Aorta (tissue), 5 donors: ENCODE results near the gene PSME2. TPM values are rescaled to one million over a fixed set of nuclear protein-coding genes. Genes with fewer than 3 reads are reported as not detected.

Experiments
- ATAC-seq: fragments of 200-7000 bp; cut with Tn5 transposase; one replicate; pipeline ENCODE4 v1.9.1; 2022; ENCODE audit warnings: moderate library complexity; ENCODE audit not compliant: low FRiP score
- DNase-seq, 2 donors: peaks; one replicate each; pipeline ENCODE4 v3.0.0-alpha.2; 2020
- H3K27ac ChIP-seq, 2 donors: one replicate each; pipeline ENCODE4 v1.5.1; 2013; ENCODE audit warnings: low read length in 2 of 2, mild to moderate bottlenecking in 2 of 2, moderate library complexity in 2 of 2, control low read depth in 1 of 2, inconsistent platforms in 1 of 2, low read depth in 1 of 2
- H3K27me3 ChIP-seq, 2 donors: one replicate each; pipeline ENCODE4 v1.6.1; 2013; ENCODE audit warnings: control low read depth in 1 of 2, low read length in 1 of 2, mild to moderate bottlenecking in 1 of 2, moderate library complexity in 1 of 2; ENCODE audit not compliant: insufficient read depth in 2 of 2, control insufficient read depth in 1 of 2
- H3K36me3 ChIP-seq, 2 donors: one replicate each; pipeline ENCODE4 v1.6.1; 2013; ENCODE audit warnings: control low read depth in 1 of 2, low read length in 1 of 2, mild to moderate bottlenecking in 1 of 2; ENCODE audit not compliant: insufficient read depth in 2 of 2, control insufficient read depth in 1 of 2
- H3K4me1 ChIP-seq, 2 donors: one replicate each; pipeline ENCODE4 v1.6.1; 2013; ENCODE audit warnings: low read length in 2 of 2, control low read depth in 1 of 2, mild to moderate bottlenecking in 1 of 2, moderate library complexity in 1 of 2; ENCODE audit not compliant: insufficient read depth in 2 of 2, control insufficient read depth in 1 of 2
- H3K4me3 ChIP-seq, 2 donors: one replicate each; pipeline ENCODE4 v1.5.1; 2013; ENCODE audit warnings: low read length in 2 of 2, control low read depth in 1 of 2, mild to moderate bottlenecking in 1 of 2
- H3K9me3 ChIP-seq: one replicate; pipeline ENCODE4 v1.6.1; 2013; ENCODE audit warnings: mild to moderate bottlenecking, low read length; ENCODE audit not compliant: control insufficient read depth
- WGBS, 2 donors: extraction: QIAGEN DNeasy Blood & Tissue Kit; methylation state at CpG; one replicate each; pipeline ENCODE4 v1.1.7; 2013; 5-methylcytosine and 5-hydroxymethylcytosine counted together
- intact Hi-C, 2 donors: fragments of 100-400 bp; cut with DNase I; formaldehyde crosslinking; loops; one replicate each; pipeline versions ENCODE4 v1.14.2 to v1.15.0; 2022
- long read RNA-seq, 2 donors: library from polyadenylated mRNA; unstranded; transcript quantifications; one replicate each; pipeline ENCODE4 v2.0.0, GENCODE V29; 2020 to 2021
- polyA plus RNA-seq, 2 donors: library from polyadenylated mRNA; stranded (reverse); fragments of 200-250 nt; gene quantifications; one replicate each; pipeline ENCODE4 v1.2.3, GENCODE V29; 2013
- total RNA-seq, 2 donors: library from RNA; stranded (reverse); fragmentation: NEBNext Ultra II Directional; extraction: Animal tissue kit (Norgen Biotek cat#: 25700); gene quantifications; one replicate each; pipeline ENCODE4 v1.2.1, GENCODE V29; 2021
- donor health status: healthy with polysubstance abuse.
- donor health status: Bipolar disorder and iron deficiency.
- donor health status: DM: no; HTN: no; CAD: no.
- donor health status: DM: no; HTN: no; CAD: no.
- donor health status: DM: yes; HTN: yes; CAD: no.

PSME2 gene
- total RNA-seq (10 to 100 TPM; 86.1 to 93.6 TPM), polyA plus RNA-seq (100 to 1,000 TPM; 142 to 261 TPM)
- long read RNA-seq, donor 1, transcript PSME2-201 (11 exons, 1,404 nt), result major isoform, 48 of 73 reads
- long read RNA-seq, donor 1, partial matches to known transcripts, result 4 of 73 reads
- long read RNA-seq, donor 1, other reads (novel, unspliced or antisense), result 18 of 73 reads
- long read RNA-seq, donor 2, transcript PSME2-201 (11 exons, 1,404 nt), result major isoform, 27 of 35 reads
- long read RNA-seq, donor 2, partial matches to known transcripts, result 1 of 35 reads
- long read RNA-seq, donor 2, other reads (novel, unspliced or antisense), result 4 of 35 reads

GRCh38 chr14:24146453-24146977 lies at the start of gene PSME2:
TSS of gene PSME2 (minus strand) at chr14:24146610. CDS start at chr14:24146581, 29 bp downstream.
- WGBS, 2 donors, result 0 to 1% methylated on average over 24 to 25 of the region's 25 CpGs
- DNase-seq (peak; percentile 97 to 98), ATAC-seq (peak; percentile 92)
- no peaks in the 10 kb centered on the region for H3K36me3 ChIP-seq
- no peaks in the 10 kb centered on the region for H3K27me3 ChIP-seq
- peak within 1 kb of the TSS; percentile 46 to 52 for H3K4me3 ChIP-seq
- H3K9me3 ChIP-seq, result no peaks in the 10 kb centered on the region
- peak within 1 kb of the TSS in 1 of 2 donors; percentile 61 for H3K27ac ChIP-seq
- intact Hi-C loops, result loop anchor here (2.0 to 5.0 kb wide), 2 partner anchors 34 to 220 kb away; partner anchors contain the start of genes DCAF11 (in 1 of the 2) and NRL (in 1 of the 2)
- no peaks in the 10 kb centered on the region for H3K4me1 ChIP-seq

- H3K27me3 ChIP-seq, result no peaks in the 10 kb centered on the region
- ATAC-seq (peak; percentile 96), DNase-seq (peak; percentile 93 to 97)
- 0% methylated on average over 87 to 89 of the region's 89 CpGs for WGBS, 2 donors
- intact Hi-C loops, result loop anchor here (1.0 to 5.0 kb wide), 2 partner anchors 37 kb away; partner anchors contain the start of genes GMPR2 (in 2 of the 2) and NEDD8 (in 2 of the 2)
- H3K9me3 ChIP-seq, result no peaks in the 10 kb centered on the region
- H3K36me3 ChIP-seq, result peaks cover 0 to 2% of the 10 kb centered on the region in 2 donors
- peak within 1 kb of the TSS; percentile 65 to 77 for H3K4me3 ChIP-seq
- peaks cover 0 to 4% of the 10 kb centered on the region in 2 donors for H3K4me1 ChIP-seq
- peak within 1 kb of the TSS; percentile 55 to 81 for H3K27ac ChIP-seq
Observed at GRCh38 chr14:24195186-24196070, 49.0 kb upstream of the PSME2 start, which contains the start of gene TM9SF1. TSS of gene TM9SF1 (minus strand) at chr14:24195441. CDS start at chr14:24195019, 422 bp downstream.

GRCh38 chr14:24194873-24195185 lies 48.4 kb upstream of the PSME2 start:
- Histone ChIP-seq H3K27ac (peak overlapping the region; percentile 55 to 81), H3K27me3 (no peaks in the 10 kb centered on the region), H3K36me3 (peaks cover 0 to 2% of the 10 kb centered on the region in 2 donors), H3K4me3 (peak overlapping the region; percentile 45 to 77), H3K9me3 (no peaks in the 10 kb centered on the region), H3K4me1 (peaks cover 0 to 4% of the 10 kb centered on the region in 2 donors)
- DNase-seq (no peak), ATAC-seq (no peak)
- intact Hi-C loops, result loop anchor here (1.0 to 5.0 kb wide), 2 partner anchors 37 kb away; partner anchors contain the start of genes GMPR2 (in 2 of the 2) and NEDD8 (in 2 of the 2)
- WGBS, 2 donors, result 37% methylated on average over 8 of the region's 8 CpGs

- Histone ChIP-seq H3K4me1 (peaks cover 0 to 4% of the 10 kb centered on the region in 2 donors), H3K36me3 (peaks cover 0 to 2% of the 10 kb centered on the region in 2 donors), H3K4me3 (peak overlapping the region; percentile 45 to 77), H3K9me3 (no peaks in the 10 kb centered on the region), H3K27me3 (no peaks in the 10 kb centered on the region), H3K27ac (peak overlapping the region in 1 of 2 donors; percentile 55)
- intact Hi-C loops, result no loop called here
- 67 to 74% methylated on average over 7 of the region's 7 CpGs for WGBS, 2 donors
- DNase-seq, result no peak
- ATAC-seq, result no peak
Observed at GRCh38 chr14:24194186-24194872, 47.9 kb upstream of the PSME2 start.

GRCh38 chr14:24192933-24193332 lies 46.5 kb upstream of the PSME2 start:
- intact Hi-C loops, result no loop called here
- H3K9me3 ChIP-seq, result no peaks in the 10 kb centered on the region
- ATAC-seq (no peak), DNase-seq (no peak)
- H3K36me3 ChIP-seq, result peaks cover 0 to 2% of the 10 kb centered on the region in 2 donors
- WGBS, 2 donors, result 96 to 97% methylated on average over 15 of the region's 15 CpGs
- no peak overlapping the region for H3K4me3 ChIP-seq
- peaks cover 0 to 4% of the 10 kb centered on the region in 2 donors for H3K4me1 ChIP-seq
- H3K27me3 ChIP-seq, result no peaks in the 10 kb centered on the region
- no peak overlapping the region for H3K27ac ChIP-seq

GRCh38 chr14:24190416-24190815 lies 44.0 kb upstream of the PSME2 start:
- no peak for DNase-seq
- ATAC-seq, result no peak
- no peaks in the 10 kb centered on the region for H3K27me3 ChIP-seq
- H3K27ac ChIP-seq, result no peak overlapping the region
- 85 to 95% methylated on average over 10 of the region's 10 CpGs for WGBS, 2 donors
- H3K9me3 ChIP-seq, result no peaks in the 10 kb centered on the region
- intact Hi-C loops, result no loop called here
- peaks cover 0 to 4% of the 10 kb centered on the region in 2 donors for H3K4me1 ChIP-seq
- H3K36me3 ChIP-seq, result peaks cover 0 to 2% of the 10 kb centered on the region in 2 donors
- no peak overlapping the region for H3K4me3 ChIP-seq

GRCh38 chr14:24189460-24189859 lies 43.0 kb upstream of the PSME2 start:
- intact Hi-C loops, result loop anchor here in 1 of 2 donors (2.0 kb wide), 1 partner anchor 29 kb away; the partner anchor contains the start of gene IRF9
- Histone ChIP-seq H3K27me3 (no peaks in the 10 kb centered on the region), H3K4me1 (peaks cover 0 to 2% of the 10 kb centered on the region in 2 donors), H3K9me3 (no peaks in the 10 kb centered on the region), H3K36me3 (peaks cover 0 to 2% of the 10 kb centered on the region in 2 donors), H3K4me3 (no peak overlapping the region), H3K27ac (no peak overlapping the region)
- WGBS, 2 donors, result 91 to 94% methylated on average over 9 of the region's 9 CpGs
- DNase-seq (no peak), ATAC-seq (no peak)

GRCh38 chr14:24189059-24189375 lies 42.6 kb upstream of the PSME2 start:
- no peaks in the 10 kb centered on the region for H3K27me3 ChIP-seq
- no peaks in the 10 kb centered on the region for H3K9me3 ChIP-seq
- no peak overlapping the region for H3K4me3 ChIP-seq
- H3K36me3 ChIP-seq, result peaks cover 0 to 2% of the 10 kb centered on the region in 2 donors
- ATAC-seq, result no peak
- no peak for DNase-seq
- H3K4me1 ChIP-seq, result no peaks in the 10 kb centered on the region
- H3K27ac ChIP-seq, result no peak overlapping the region
- 0 to 1% methylated on average over 3 of the region's 3 CpGs for WGBS, 2 donors
- intact Hi-C loops, result loop anchor here in 1 of 2 donors (2.0 kb wide), 1 partner anchor 28 kb away; the partner anchor contains the start of gene IRF9
